NCI-H2029 treated with DMSO at 0.1 percent for 48 hours (cell line): Measurements from ENCODE around the gene IFNG.
"Not testable (repeated sequence)": the region's sequence is repeated elsewhere in the genome, so short reads cannot be mapped to it uniquely, and the experiment has no call there.

Source experiments
- DNase-seq: peaks from one replicate; lab custom pipeline; 2025; lab: John Stamatoyannopoulos, UW

IFNG gene

GRCh38 chr12:68159681-68160304 is at the start of gene IFNG:
IFNG (minus strand) TSS chr12:68159740; CDS start chr12:68159615, 125 bp downstream.
- no peak for DNase-seq

- not testable (repeated sequence) for DNase-seq
Observed at GRCh38 chr12:68209048-68209728, 49.6 kb upstream of the IFNG start.

- no peak for DNase-seq
Observed at GRCh38 chr12:68207276-68207675, 47.7 kb upstream of the IFNG start.

GRCh38 chr12:68206446-68206845 is 46.9 kb upstream of the IFNG start:
- DNase-seq = no peak

- DNase-seq = no peak
Observed at GRCh38 chr12:68203460-68203875, 43.9 kb upstream of the IFNG start.

- no peak for DNase-seq
Observed at GRCh38 chr12:68200854-68201253, 41.3 kb upstream of the IFNG start.

- no peak for DNase-seq
Observed at GRCh38 chr12:68199127-68199526, 39.6 kb upstream of the IFNG start.

- DNase-seq = no peak
Observed at GRCh38 chr12:68198507-68199086, 39.1 kb upstream of the IFNG start.

- no peak for DNase-seq
Observed at GRCh38 chr12:68190301-68190700, 30.8 kb upstream of the IFNG start.

- no peak for DNase-seq
Observed at GRCh38 chr12:68189821-68190242, 30.3 kb upstream of the IFNG start.

- no peak for DNase-seq
Observed at GRCh38 chr12:68185598-68185997, 26.1 kb upstream of the IFNG start.

- peak; percentile 4 for DNase-seq
Observed at GRCh38 chr12:68180792-68181744, 21.5 kb upstream of the IFNG start.

- no peak for DNase-seq
Observed at GRCh38 chr12:68178774-68179439, 19.4 kb upstream of the IFNG start.

- DNase-seq = no peak
Observed at GRCh38 chr12:68178184-68178583, 18.6 kb upstream of the IFNG start.

- no peak for DNase-seq
Observed at GRCh38 chr12:68177562-68177961, 18.0 kb upstream of the IFNG start.

- no peak for DNase-seq
Observed at GRCh38 chr12:68176257-68176656, 16.7 kb upstream of the IFNG start.

- no peak for DNase-seq
Observed at GRCh38 chr12:68175557-68176061, 16.1 kb upstream of the IFNG start.

- DNase-seq = not testable (repeated sequence)
Observed at GRCh38 chr12:68174761-68175160, 15.2 kb upstream of the IFNG start.

GRCh38 chr12:68173792-68174191 is 14.3 kb upstream of the IFNG start:
- DNase-seq = no peak

- DNase-seq = no peak
Observed at GRCh38 chr12:68170726-68171125, 11.2 kb upstream of the IFNG start.

GRCh38 chr12:68169213-68169889 is 9.8 kb upstream of the IFNG start:
- DNase-seq = no peak
